Activated CD4-positive, alpha-beta T cell treated with anti-CD3 and anti-CD28 coated beads for 24 hours (primary cell): ENCODE data around the gene SNN.

Experiments used
- DNase-seq, 2 donors: peaks; one replicate each; pipeline ENCODE4 v3.0.0-alpha.2; 2020; ENCODE audit warnings: low read depth in 2 of 2

SNN gene

GRCh38 chr16:11679941-11680911 is 12.0 kb downstream of the SNN start:
- DNase-seq: no peak

GRCh38 chr16:11681556-11681955 is 13.3 kb downstream of the SNN start:
- DNase-seq: no peak

GRCh38 chr16:11681976-11682654 is 13.9 kb downstream of the SNN start:
- DNase-seq: no peak

- DNase-seq: no peak
These were observed 14.4 kb downstream of the SNN start for GRCh38 chr16:11682655-11683096.

GRCh38 chr16:11683145-11683544 is 14.9 kb downstream of the SNN start:
- DNase-seq: no peak

- DNase-seq: no peak
These were observed 16.2 kb downstream of the SNN start for GRCh38 chr16:11684231-11685025.

GRCh38 chr16:11685844-11686618 is 17.8 kb downstream of the SNN start:
- no peak for DNase-seq

GRCh38 chr16:11686713-11687380 is 18.6 kb downstream of the SNN start:
- DNase-seq: no peak

- no peak for DNase-seq
These were observed 19.6 kb downstream of the SNN start for GRCh38 chr16:11687601-11688519.

- no peak for DNase-seq
These were observed 20.2 kb downstream of the SNN start for GRCh38 chr16:11688520-11688886.

GRCh38 chr16:11689031-11689840 is 21.0 kb downstream of the SNN start:
- DNase-seq: no peak

- DNase-seq: no peak
These were observed 23.0 kb downstream of the SNN start for GRCh38 chr16:11691235-11691634.

- DNase-seq: no peak
These were observed 23.5 kb downstream of the SNN start for GRCh38 chr16:11691771-11692170.

- no peak for DNase-seq
These were observed 23.9 kb downstream of the SNN start for GRCh38 chr16:11692171-11692570.

GRCh38 chr16:11692651-11693050 is 24.4 kb downstream of the SNN start:
- DNase-seq: no peak

- DNase-seq: no peak
These were observed 28.2 kb downstream of the SNN start for GRCh38 chr16:11696266-11697012.

- no peak for DNase-seq
These were observed 29.1 kb downstream of the SNN start for GRCh38 chr16:11697319-11697718.

GRCh38 chr16:11698271-11698689 is 30.0 kb downstream of the SNN start:
- no peak for DNase-seq
